ENCODE data around the gene VTI1B. TPM values are rescaled to one million over a fixed set of nuclear protein-coding genes. Genes with fewer than 3 reads are reported as not detected.
A peak's percentile ranks its signal among the peaks of the same experiment; 100 is the strongest.

Gene VTI1B
- total and polyA plus RNA-seq, 2 experiments from 2014 or later: 44.7 to 96.1 TPM

- Histone ChIP-seq H3K79me2 (replicated peaks; ENCODE audit: insufficient read depth) (no peaks in the 10 kb centered on the region), H3K9me2 (ENCODE audit: insufficient read depth) (no peaks in the 10 kb centered on the region), H3K4me3 (no peak overlapping the region), H3K27me3 (ENCODE audit: insufficient read depth) (no peaks in the 10 kb centered on the region), H4K20me1 (replicated peaks; ENCODE audit: insufficient read depth) (no peaks in the 10 kb centered on the region), H3K36me3 (ENCODE audit: insufficient read depth) (no peaks in the 10 kb centered on the region), H2AFZ (no peak overlapping the region), H3K4me1 (ENCODE audit: insufficient read depth) (no peaks in the 10 kb centered on the region; the same call in 1 of the 2 replicates), H3K27ac (ENCODE audit: low read depth) (no peak overlapping the region), H3K4me2 (no peak overlapping the region), H3F3A (replicated peaks; ENCODE audit: low read depth) (no peaks in the 10 kb centered on the region)
- H3K27ac Mint-ChIP-seq: no peak overlapping the region
- peak; percentile 91 for ATAC-seq
- no peaks in the 10 kb centered on the region for H3K4me1 Mint-ChIP-seq
- DNase-seq (ENCODE audit: low spot score): peak; percentile 85
- H3K27me3 Mint-ChIP-seq (ENCODE audit: insufficient read depth, low read depth, poor library complexity): peaks cover 6% of the 10 kb centered on the region
- no peak for TF ChIP-seq POLR2AphosphoS5 (IDR thresholded peaks at IDR 0.05; ENCODE audit: low read depth)
- no peak for TF ChIP-seq ZNF114 (CRISPR knock-in tag; IDR thresholded peaks at IDR 0.05)
- peak; percentile 85 to 86 for TF ChIP-seq CTCF (conservative IDR thresholded peaks at IDR 0.05; ENCODE audit: low read depth in 2 of 2)
- no peak for TF ChIP-seq EZH2 (IDR thresholded peaks at IDR 0.05; ENCODE audit: low read depth, unreplicated experiment)
- H3K4me3 Mint-ChIP-seq: no peak overlapping the region
- peaks cover 22% of the 10 kb centered on the region for H3K9me3 Mint-ChIP-seq
- H3K36me3 Mint-ChIP-seq (ENCODE audit: low read depth): no peaks in the 10 kb centered on the region; the same call in 2 of the 3 replicates
These were observed 30.2 kb upstream of the VTI1B start for GRCh38 chr14:67704484-67705089.

GRCh38 chr14:67703997-67704396, 29.6 kb upstream of the VTI1B start:
- Histone ChIP-seq H2AFZ (no peak overlapping the region), H3K36me3 (ENCODE audit: insufficient read depth) (no peaks in the 10 kb centered on the region), H3K79me2 (replicated peaks; ENCODE audit: insufficient read depth) (no peaks in the 10 kb centered on the region), H3F3A (replicated peaks; ENCODE audit: low read depth) (no peaks in the 10 kb centered on the region), H3K9me2 (ENCODE audit: insufficient read depth) (no peaks in the 10 kb centered on the region), H3K27ac (ENCODE audit: low read depth) (no peak overlapping the region), H3K4me2 (no peak overlapping the region), H3K27me3 (ENCODE audit: insufficient read depth) (no peaks in the 10 kb centered on the region), H4K20me1 (replicated peaks; ENCODE audit: insufficient read depth) (no peaks in the 10 kb centered on the region), H3K4me3 (no peak overlapping the region), H3K4me1 (ENCODE audit: insufficient read depth) (no peaks in the 10 kb centered on the region; the same call in 1 of the 2 replicates)
- Mint-ChIP-seq H3K9me3 (peaks cover 18% of the 10 kb centered on the region; the same call in 2 of the 3 replicates), H3K27ac (no peak overlapping the region), H3K4me3 (no peak overlapping the region), H3K36me3 (ENCODE audit: low read depth) (no peaks in the 10 kb centered on the region; the same call in 2 of the 3 replicates), H3K27me3 (ENCODE audit: insufficient read depth, low read depth, poor library complexity) (peaks cover 6% of the 10 kb centered on the region), H3K4me1 (no peaks in the 10 kb centered on the region)
- DNase-seq (ENCODE audit: low spot score) (no peak), ATAC-seq (no peak)
- TF ChIP-seq EZH2 (IDR thresholded peaks at IDR 0.05; ENCODE audit: low read depth, unreplicated experiment) (no peak), EZH2phosphoT487 (IDR thresholded peaks at IDR 0.05; ENCODE audit: unreplicated experiment) (no peak), ZNF462 (CRISPR knock-in tag; IDR thresholded peaks at IDR 0.05) (no peak), CTCF (conservative IDR thresholded peaks at IDR 0.05; ENCODE audit: low read depth in 2 of 2) (no peak), ZNF331 (CRISPR knock-in tag; IDR thresholded peaks at IDR 0.05; ENCODE audit: low read depth) (no peak)
